Smooth muscle cell (in vitro differentiated cells): Measurements from ENCODE around the gene ST3GAL5. TPM values are rescaled to one million over a fixed set of nuclear protein-coding genes. Genes with fewer than 3 reads are reported as not detected.

ENCODE experiments used
- DNase-seq: peaks from one replicate; lab custom pipeline; 2025; ENCODE audit not compliant: unreplicated experiment; lab: John Stamatoyannopoulos, UW
- H2AFZ ChIP-seq: fragments of 200-600 bp; sonication (generic); 2 replicates; pipeline ENCODE4 v1.6.0; 2016; ENCODE audit warnings: antibody characterized with exemption, low read depth, mild to moderate bottlenecking
- H3F3A ChIP-seq: fragments of 200-600 bp; sonication (generic); 2 replicates; pipeline ENCODE4 v1.6.0; 2017; ENCODE audit warnings: antibody characterized with exemption, low read depth
- H3K27ac ChIP-seq: fragments of 200-600 bp; sonication (generic); 2 replicates; pipeline ENCODE4 v1.5.1; 2016; ENCODE audit warnings: low read depth, mild to moderate bottlenecking
- H3K27me3 ChIP-seq: fragments of 200-600 bp; sonication (generic); 2 replicates; pipeline ENCODE4 v1.6.1; 2016; ENCODE audit warnings: low read depth, mild to moderate bottlenecking
- H3K36me3 ChIP-seq: fragments of 200-600 bp; sonication (generic); 2 replicates; pipeline ENCODE4 v1.5.1; 2016; ENCODE audit warnings: low read depth
- H3K4me1 ChIP-seq: fragments of 200-600 bp; sonication (generic); 2 replicates; pipeline ENCODE4 v1.5.1; 2016; ENCODE audit warnings: low read depth
- H3K4me2 ChIP-seq: fragments of 200-600 bp; sonication (generic); 2 replicates; pipeline ENCODE4 v1.6.0; 2016; ENCODE audit warnings: mild to moderate bottlenecking
- H3K4me3 ChIP-seq: fragments of 200-600 bp; sonication (generic); 2 replicates; pipeline ENCODE4 v1.5.1; 2016; ENCODE audit warnings: mild to moderate bottlenecking
- H3K79me2 ChIP-seq: fragments of 200-600 bp; sonication (generic); 2 replicates; pipeline ENCODE4 v1.6.0; 2016; ENCODE audit warnings: low read depth, mild to moderate bottlenecking
- H3K9ac ChIP-seq: fragments of 200-600 bp; sonication (generic); 2 replicates; pipeline ENCODE4 v1.6.0; 2016; ENCODE audit warnings: low read depth
- H3K9me3 ChIP-seq: fragments of 200-600 bp; sonication (generic); replicated peaks from 2 replicates; pipeline ENCODE4 v1.5.1; 2016; ENCODE audit warnings: low read depth
- H4K20me1 ChIP-seq: fragments of 200-600 bp; sonication (generic); 2 replicates; pipeline ENCODE4 v1.6.0; 2016; ENCODE audit warnings: low read depth
- CTCF ChIP-seq: fragments of 200-600 bp; sonication (generic); IDR thresholded peaks from 2 replicates; pipeline ENCODE4 v1.5.1; 2017; ENCODE audit warnings: borderline replicate concordance, mild to moderate bottlenecking, antibody characterized with exemption; ENCODE audit not compliant: insufficient read depth, poor library complexity, severe bottlenecking
- WGBS: methylation state at CpG from one replicate; pipeline ENCODE4 v1.1.7; 2016; ENCODE audit warnings: low lambda C conversion rate; 5-methylcytosine and 5-hydroxymethylcytosine counted together
- polyA plus RNA-seq: library from polyadenylated mRNA; unstranded; fragments of >200 nt; fragmentation: Nextera tagmentation; extraction: Ambion mirVana; gene quantifications from 2 replicates; pipeline ENCODE4 v1.2.1, GENCODE V29; 2016
- total RNA-seq: library from RNA; depleted of rRNA; stranded (reverse); fragments of >200 nt; gene quantifications from 2 replicates; pipeline ENCODE4 v1.2.3, GENCODE V29; 2014

ST3GAL5 gene
- total and polyA plus RNA-seq, 2 experiments from 2014 or later = 10.9 to 26.4 TPM

GRCh38 chr2:85799215-85799956 is 89.4 kb downstream of the ST3GAL5 start:
- no peak overlapping the region for H3K27ac ChIP-seq
- H3K4me3 ChIP-seq = no peak overlapping the region
- no peak overlapping the region for H3K9ac ChIP-seq
- no peak for TF ChIP-seq CTCF
- WGBS = 78% methylated on average over 11 of the region's 11 CpGs
- no peaks in the 10 kb centered on the region for H3K27me3 ChIP-seq
- H4K20me1 ChIP-seq = no peaks in the 10 kb centered on the region
- H3F3A ChIP-seq = no peaks in the 10 kb centered on the region
- no peak overlapping the region for H2AFZ ChIP-seq
- H3K4me2 ChIP-seq = no peak overlapping the region
- no peaks in the 10 kb centered on the region for H3K9me3 ChIP-seq
- no peaks in the 10 kb centered on the region for H3K79me2 ChIP-seq
- no peaks in the 10 kb centered on the region for H3K36me3 ChIP-seq
- DNase-seq = no peak
- H3K4me1 ChIP-seq = peaks cover 12% of the 10 kb centered on the region

- DNase-seq = no peak
- no peaks in the 10 kb centered on the region for H3K27me3 ChIP-seq
- no peaks in the 10 kb centered on the region for H4K20me1 ChIP-seq
- H2AFZ ChIP-seq = no peak overlapping the region
- no peak overlapping the region for H3K4me3 ChIP-seq
- H3K36me3 ChIP-seq = no peaks in the 10 kb centered on the region
- H3K27ac ChIP-seq = no peak overlapping the region
- no peaks in the 10 kb centered on the region for H3F3A ChIP-seq
- 64% methylated on average over 6 of the region's 6 CpGs for whole genome bisulfite sequencing
- peak; percentile 40 for TF ChIP-seq CTCF
- H3K9me3 ChIP-seq = no peaks in the 10 kb centered on the region
- H3K4me1 ChIP-seq = peaks cover 12% of the 10 kb centered on the region
- no peak overlapping the region for H3K9ac ChIP-seq
- H3K79me2 ChIP-seq = no peaks in the 10 kb centered on the region
- H3K4me2 ChIP-seq = no peak overlapping the region
Measured at GRCh38 chr2:85797921-85798320, 90.9 kb downstream of the ST3GAL5 start.

- no peak overlapping the region for H2AFZ ChIP-seq
- H3K36me3 ChIP-seq = no peaks in the 10 kb centered on the region
- H3K4me3 ChIP-seq = no peak overlapping the region
- H3K27ac ChIP-seq = no peak overlapping the region
- no peaks in the 10 kb centered on the region for H3K9me3 ChIP-seq
- H3K9ac ChIP-seq = no peak overlapping the region
- no peak for TF ChIP-seq CTCF
- H4K20me1 ChIP-seq = no peaks in the 10 kb centered on the region
- no peaks in the 10 kb centered on the region for H3K27me3 ChIP-seq
- WGBS = 93% methylated on average over 13 of the region's 13 CpGs
- no peaks in the 10 kb centered on the region for H3F3A ChIP-seq
- no peak overlapping the region for H3K4me2 ChIP-seq
- H3K4me1 ChIP-seq = peaks cover 12% of the 10 kb centered on the region
- no peak for DNase-seq
- no peaks in the 10 kb centered on the region for H3K79me2 ChIP-seq
Measured at GRCh38 chr2:85797263-85797660, 91.5 kb downstream of the ST3GAL5 start.
